Natural killer cell (primary cell): ENCODE data around the gene UAP1L1. TPM values are rescaled to one million over a fixed set of nuclear protein-coding genes. Genes with fewer than 3 reads are reported as not detected.

Source experiments
- ATAC-seq, 3 donors: fragments of 150-1000 bp in 2 of 3; fragments of 200-7000 bp in 1 of 3; cut with Tn5 transposase; 1 replicate in 1 of 3; 2 replicates in 2 of 3; pipeline ENCODE4 v1.10.0; 2021; ENCODE audit warnings: mild to moderate bottlenecking in 2 of 3, moderate library complexity in 2 of 3
- DNase-seq, 2 donors: peaks; one replicate each; pipeline versions ENCODE4 v3.0.0 to v3.0.0-alpha.2; 2013 to 2021; ENCODE audit warnings: mixed read lengths in 1 of 2
- H3K27ac ChIP-seq: one replicate; pipeline ENCODE4 v1.5.1; 2013; ENCODE audit warnings: mild to moderate bottlenecking, low read length
- H3K27me3 ChIP-seq: one replicate; pipeline ENCODE4 v1.6.1; 2013; ENCODE audit warnings: low read length; ENCODE audit not compliant: control insufficient read depth, insufficient read depth
- H3K36me3 ChIP-seq: one replicate; pipeline ENCODE4 v1.6.1; 2013; ENCODE audit warnings: low read length; ENCODE audit not compliant: control insufficient read depth, insufficient read depth
- H3K4me1 ChIP-seq: one replicate; pipeline ENCODE4 v1.6.1; 2013; ENCODE audit warnings: low read length; ENCODE audit not compliant: control insufficient read depth, insufficient read depth
- H3K4me3 ChIP-seq: one replicate; pipeline ENCODE4 v1.5.1; 2013; ENCODE audit warnings: low read length
- H3K9me3 ChIP-seq: one replicate; pipeline ENCODE4 v1.6.1; 2013; ENCODE audit warnings: low read length; ENCODE audit not compliant: control insufficient read depth, insufficient read depth
- H3K27ac Mint-ChIP-seq, 2 donors: one replicate each; pipeline ENCODE4 v1.8.0; 2022; ENCODE audit warnings: mild to moderate bottlenecking in 2 of 2, mixed read lengths in 2 of 2, moderate library complexity in 1 of 2
- H3K27me3 Mint-ChIP-seq, 2 donors: one replicate each; pipeline ENCODE4 v1.8.0; 2022; ENCODE audit warnings: low read depth in 2 of 2, mixed read lengths in 2 of 2
- H3K36me3 Mint-ChIP-seq: one replicate; pipeline ENCODE4 v1.8.0; 2022; ENCODE audit warnings: mixed read lengths
- H3K4me1 Mint-ChIP-seq, 2 donors: one replicate each; pipeline ENCODE4 v1.8.0; 2022; ENCODE audit warnings: mixed read lengths in 2 of 2
- H3K4me3 Mint-ChIP-seq: one replicate; pipeline ENCODE4 v1.8.0; 2022; ENCODE audit warnings: mild to moderate bottlenecking, moderate library complexity, mixed read lengths
- H3K9me3 Mint-ChIP-seq, 2 donors: one replicate each; pipeline ENCODE4 v1.8.0; 2022; ENCODE audit warnings: mixed read lengths in 2 of 2
- WGBS: methylation state at CpG from one replicate; pipeline ENCODE4 v1.1.7; 2013; ENCODE audit warnings: missing lambda C conversion rate; ENCODE audit not compliant: insufficient coverage; 5-methylcytosine and 5-hydroxymethylcytosine counted together
- intact Hi-C: fragments of 100-400 bp; cut with micrococcal nuclease; formaldehyde crosslinking; loops from one replicate; pipeline ENCODE4 v1.14.2; 2022
- total RNA-seq, 4 donors: library from RNA; stranded (reverse); fragments of 120-200 nt in 1 of 4; gene quantifications; one replicate each; pipeline versions ENCODE4 v1.2.3 to v1.2.4, GENCODE V29; 2013 to 2022
- TF ChIP-seq, protein P1 (sequence below): fragments of 200-600 bp; IDR thresholded peaks from one replicate; pipeline ENCODE4 v1.8.0; 2022; ENCODE audit warnings: antibody characterized with exemption

UAP1L1 gene
- total RNA-seq, 3 donors from 2014 or later (not counting 1 experiment from before 2014, with no cell fraction given): 10.5 to 25.8 (median 19.3) TPM

DNA sequence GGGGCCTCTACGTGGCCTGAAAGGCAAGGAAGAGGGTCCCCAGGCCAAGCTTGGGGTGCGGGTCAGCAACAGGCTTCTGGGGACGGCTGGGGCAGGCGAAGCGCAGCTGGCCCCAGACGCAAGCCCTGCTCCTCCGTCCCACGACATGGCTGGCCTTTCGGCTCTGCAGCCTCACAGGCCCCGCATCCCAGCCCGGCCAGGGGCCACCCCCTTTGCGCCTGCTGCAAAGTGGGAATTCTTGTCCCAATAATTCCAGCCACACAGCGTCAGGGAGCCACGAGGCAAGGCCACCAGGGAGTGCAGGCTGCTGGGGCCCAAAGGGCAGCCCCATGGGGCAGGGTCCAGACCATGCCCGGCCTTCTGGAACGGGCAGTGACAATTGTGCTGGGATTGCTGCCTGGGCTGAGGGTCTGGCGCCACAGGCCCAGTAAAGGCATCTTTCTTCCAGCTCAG lies 22.4 kb upstream of the UAP1L1 start:
- 93% methylated on average over 17 of the region's 17 CpGs for WGBS

GRCh38 chr9:137055385-137056364 lies 21.6 kb upstream of the UAP1L1 start:
- DNase-seq (no peak), ATAC-seq (no peak)
- 85% methylated on average over 28 of the region's 28 CpGs for WGBS
- intact Hi-C loops: no loop called here
- Mint-ChIP-seq H3K27ac (no peak overlapping the region), H3K4me3 (no peak overlapping the region), H3K4me1 (no peaks in the 10 kb centered on the region), H3K9me3 (no peaks in the 10 kb centered on the region), H3K27me3 (peaks cover 0 to 11% of the 10 kb centered on the region in 2 donors), H3K36me3 (no peaks in the 10 kb centered on the region)
- Histone ChIP-seq H3K9me3 (no peaks in the 10 kb centered on the region), H3K27me3 (peaks cover 24% of the 10 kb centered on the region), H3K4me1 (peaks cover 16% of the 10 kb centered on the region), H3K36me3 (no peaks in the 10 kb centered on the region), H3K27ac (no peak overlapping the region), H3K4me3 (no peak overlapping the region)
- TF ChIP-seq, protein P1, sequence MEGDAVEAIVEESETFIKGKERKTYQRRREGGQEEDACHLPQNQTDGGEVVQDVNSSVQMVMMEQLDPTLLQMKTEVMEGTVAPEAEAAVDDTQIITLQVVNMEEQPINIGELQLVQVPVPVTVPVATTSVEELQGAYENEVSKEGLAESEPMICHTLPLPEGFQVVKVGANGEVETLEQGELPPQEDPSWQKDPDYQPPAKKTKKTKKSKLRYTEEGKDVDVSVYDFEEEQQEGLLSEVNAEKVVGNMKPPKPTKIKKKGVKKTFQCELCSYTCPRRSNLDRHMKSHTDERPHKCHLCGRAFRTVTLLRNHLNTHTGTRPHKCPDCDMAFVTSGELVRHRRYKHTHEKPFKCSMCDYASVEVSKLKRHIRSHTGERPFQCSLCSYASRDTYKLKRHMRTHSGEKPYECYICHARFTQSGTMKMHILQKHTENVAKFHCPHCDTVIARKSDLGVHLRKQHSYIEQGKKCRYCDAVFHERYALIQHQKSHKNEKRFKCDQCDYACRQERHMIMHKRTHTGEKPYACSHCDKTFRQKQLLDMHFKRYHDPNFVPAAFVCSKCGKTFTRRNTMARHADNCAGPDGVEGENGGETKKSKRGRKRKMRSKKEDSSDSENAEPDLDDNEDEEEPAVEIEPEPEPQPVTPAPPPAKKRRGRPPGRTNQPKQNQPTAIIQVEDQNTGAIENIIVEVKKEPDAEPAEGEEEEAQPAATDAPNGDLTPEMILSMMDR: no peak

More for the DNA sequence above, 22.4 kb upstream of the UAP1L1 start:
- no peaks in the 10 kb centered on the region for H3K36me3 Mint-ChIP-seq
- ATAC-seq: no peak
- no peak overlapping the region for H3K4me3 Mint-ChIP-seq
- H3K4me1 Mint-ChIP-seq: no peaks in the 10 kb centered on the region
- Histone ChIP-seq H3K4me1 (peaks cover 16% of the 10 kb centered on the region), H3K36me3 (no peaks in the 10 kb centered on the region), H3K9me3 (no peaks in the 10 kb centered on the region), H3K27ac (no peak overlapping the region), H3K27me3 (peaks cover 27% of the 10 kb centered on the region), H3K4me3 (no peak overlapping the region)
- H3K27ac Mint-ChIP-seq: no peak overlapping the region
- TF ChIP-seq, protein P1: no peak
- DNase-seq: no peak
- intact Hi-C loops: no loop called here
- peaks cover under 1 to 15% of the 10 kb centered on the region in 2 donors for H3K27me3 Mint-ChIP-seq
- H3K9me3 Mint-ChIP-seq: no peaks in the 10 kb centered on the region

GRCh38 chr9:137056739-137057415 lies 20.4 kb upstream of the UAP1L1 start:
- peaks cover 16% of the 10 kb centered on the region for H3K4me1 ChIP-seq
- TF ChIP-seq, protein P1: no peak
- H3K4me3 ChIP-seq: no peak overlapping the region
- peaks cover 13% of the 10 kb centered on the region for H3K27me3 ChIP-seq
- H3K9me3 ChIP-seq: no peaks in the 10 kb centered on the region
- 92% methylated on average over 17 of the region's 17 CpGs for WGBS
- no peaks in the 10 kb centered on the region for H3K36me3 ChIP-seq
- Mint-ChIP-seq H3K27me3 (peaks cover 0 to 11% of the 10 kb centered on the region in 2 donors), H3K4me3 (no peak overlapping the region), H3K9me3 (no peaks in the 10 kb centered on the region), H3K27ac (no peak overlapping the region), H3K4me1 (no peaks in the 10 kb centered on the region), H3K36me3 (no peaks in the 10 kb centered on the region)
- ATAC-seq (no peak), DNase-seq (no peak)
- intact Hi-C loops: no loop called here
- H3K27ac ChIP-seq: no peak overlapping the region
